H1 (cell line): ENCODE data around the gene LGALS1. TPM values are rescaled to one million over a fixed set of nuclear protein-coding genes. Genes with fewer than 3 reads are reported as not detected.

Source experiments
- CTCF ChIA-PET: fragments of 300-600 bp; sonication (Branson Sonifier 250); formaldehyde crosslinking; loops from one replicate; lab custom pipeline; 2021; ENCODE audit not compliant: partially characterized antibody; lab: Charles Lee
- POLR2A ChIA-PET: fragments of 300-600 bp; sonication (Branson Sonifier 250); formaldehyde crosslinking; loops from one replicate; lab custom pipeline; 2021; ENCODE audit warnings: inconsistent platforms; ENCODE audit not compliant: partially characterized antibody; lab: Charles Lee
- DNase-seq, 2 experiments: peaks; one replicate each; pipeline versions ENCODE4 v3.0.0 to v3.0.0-alpha.2; 2010 to 2022; ENCODE audit warnings: low spot score in 2 of 2, low read depth in 1 of 2, mixed read lengths in 1 of 2
- FAIRE-seq: peaks from 2 replicates; lab custom pipeline; 2011; peaks lifted over from hg19 to GRCh38; lab: Jason Lieb, UNC
- H2AFZ ChIP-seq: 2 replicates; pipeline ENCODE4 v1.8.1; 2012; ENCODE audit warnings: low read length, inconsistent platforms
- H2AK5ac ChIP-seq: 2 replicates; pipeline ENCODE4 v1.6.1; 2013; ENCODE audit warnings: low read depth, low read length
- H2BK120ac ChIP-seq: replicated peaks from 2 replicates; pipeline ENCODE3; 2013; ENCODE audit warnings: low read depth, low read length, inconsistent platforms
- H2BK12ac ChIP-seq: 2 replicates; pipeline ENCODE4 v1.6.1; 2013; ENCODE audit warnings: low read depth, low read length
- H2BK15ac ChIP-seq: 2 replicates; pipeline ENCODE4 v1.6.1; 2013; ENCODE audit warnings: low read length
- H2BK20ac ChIP-seq: 2 replicates; pipeline ENCODE4 v1.6.1; 2013; ENCODE audit warnings: low read length
- H2BK5ac ChIP-seq: 2 replicates; pipeline ENCODE4 v1.6.1; 2013; ENCODE audit warnings: low read depth, low read length
- H3K14ac ChIP-seq: 2 replicates; pipeline ENCODE4 v1.6.1; 2013; ENCODE audit warnings: inconsistent platforms; ENCODE audit not compliant: insufficient read length
- H3K18ac ChIP-seq: 2 replicates; pipeline ENCODE4 v1.6.1; 2013; ENCODE audit warnings: low read length; ENCODE audit errors: extremely low read depth
- H3K23ac ChIP-seq: 2 replicates; pipeline ENCODE4 v1.6.1; 2013; ENCODE audit warnings: inconsistent platforms; ENCODE audit not compliant: insufficient read length
- H3K23me2 ChIP-seq: 2 replicates; pipeline ENCODE4 v1.6.1; 2013; ENCODE audit warnings: low read depth, low read length
- H3K27ac ChIP-seq: 2 replicates; pipeline ENCODE4 v1.6.1; 2011; ENCODE audit warnings: low read depth, low read length, inconsistent platforms
- H3K27me3 ChIP-seq, 4 experiments: replicated peaks in 1 of 4; 1 replicate in 1 of 4; 2 replicates in 3 of 4; pipeline versions ENCODE4 v1.6.1 to v1.8.1; 2011 to 2013; ENCODE audit warnings: low read length in 3 of 4, mild to moderate bottlenecking in 3 of 4, inconsistent platforms in 2 of 4, mixed read lengths in 2 of 4, moderate library complexity in 1 of 4; ENCODE audit not compliant: control insufficient read depth in 3 of 4, insufficient read depth in 3 of 4; ENCODE audit errors: extremely low read depth in 1 of 4
- H3K36me3 ChIP-seq, 4 experiments: 2 replicates each; pipeline versions ENCODE4 v1.6.1 to v1.8.1; 2011 to 2013; ENCODE audit warnings: mild to moderate bottlenecking in 4 of 4, low read length in 3 of 4, moderate library complexity in 2 of 4, control low read depth in 1 of 4, inconsistent platforms in 1 of 4; ENCODE audit not compliant: insufficient read depth in 4 of 4, control insufficient read depth in 2 of 4
- H3K4ac ChIP-seq: replicated peaks from 2 replicates; pipeline ENCODE3; 2013; ENCODE audit warnings: low read length, low read depth, mixed read lengths, inconsistent platforms; ENCODE audit not compliant: insufficient read length
- H3K4me1 ChIP-seq, 4 experiments: replicated peaks in 1 of 4; 1 replicate in 1 of 4; 2 replicates in 3 of 4; pipeline versions ENCODE4 v1.6.1 to v1.8.1; 2011 to 2013; ENCODE audit warnings: low read length in 3 of 4, inconsistent platforms in 2 of 4, mixed read lengths in 1 of 4; ENCODE audit not compliant: insufficient read depth in 4 of 4, control insufficient read depth in 3 of 4
- H3K4me2 ChIP-seq, 2 experiments: 2 replicates each; pipeline versions ENCODE4 v1.6.1 to v1.8.1; 2011 to 2013; ENCODE audit warnings: low read depth in 2 of 2, low read length in 2 of 2, control low read depth in 1 of 2, inconsistent platforms in 1 of 2, mild to moderate bottlenecking in 1 of 2; ENCODE audit not compliant: insufficient read depth in 1 of 2
- H3K4me3 ChIP-seq, 4 experiments: fragments of 200-600, 300-600 bp in 1 of 4; sonication (generic), shearing (Covaris generic), sonication (Bioruptor Twin) in 1 of 4; 2 replicates each; pipeline versions ENCODE4 v1.5.1 to v1.8.1; 2011 to 2016; ENCODE audit warnings: low read length in 4 of 4, low read depth in 3 of 4, control low read depth in 2 of 4, inconsistent platforms in 2 of 4, mild to moderate bottlenecking in 2 of 4, mixed read lengths in 1 of 4, moderate library complexity in 1 of 4; ENCODE audit not compliant: insufficient read depth in 2 of 4; ENCODE audit errors: extremely low read depth in 1 of 4
- H3K56ac ChIP-seq: replicated peaks from 2 replicates; pipeline ENCODE3; 2013; ENCODE audit warnings: low read depth, mild to moderate bottlenecking, mixed read lengths, low read length, inconsistent platforms; ENCODE audit not compliant: insufficient read length
- H3K79me1 ChIP-seq: 2 replicates; pipeline ENCODE4 v1.6.1; 2013; ENCODE audit warnings: low read depth, low read length, control low read depth
- H3K79me2 ChIP-seq, 2 experiments: 2 replicates each; pipeline versions ENCODE4 v1.6.1 to v1.8.1; 2012 to 2013; ENCODE audit warnings: low read length in 2 of 2, mild to moderate bottlenecking in 2 of 2, inconsistent platforms in 1 of 2; ENCODE audit not compliant: insufficient read depth in 2 of 2, control insufficient read depth in 1 of 2
- H3K9ac ChIP-seq, 4 experiments: replicated peaks in 1 of 4; 1 replicate in 1 of 4; 2 replicates in 3 of 4; pipeline versions ENCODE4 v1.6.1 to v1.8.1; 2011 to 2013; ENCODE audit warnings: low read depth in 3 of 4, low read length in 3 of 4, control low read depth in 2 of 4, mild to moderate bottlenecking in 2 of 4, moderate library complexity in 2 of 4, inconsistent platforms in 1 of 4; ENCODE audit errors: extremely low read depth in 1 of 4
- H3K9me3 ChIP-seq, 2 experiments: 2 replicates each; pipeline versions ENCODE4 v1.6.1 to v1.8.1; 2012 to 2013; ENCODE audit warnings: mild to moderate bottlenecking in 2 of 2, moderate library complexity in 2 of 2, control low read depth in 1 of 2, inconsistent platforms in 1 of 2, low read depth in 1 of 2, low read length in 1 of 2, mixed read lengths in 1 of 2; ENCODE audit not compliant: insufficient read depth in 2 of 2
- H4K20me1 ChIP-seq, 2 experiments: replicated peaks in 1 of 2; 2 replicates each; pipeline versions ENCODE3 to v1.8.1; 2011 to 2013; ENCODE audit warnings: inconsistent platforms in 2 of 2, low read length in 2 of 2, mild to moderate bottlenecking in 1 of 2; ENCODE audit not compliant: insufficient read depth in 2 of 2, control insufficient read depth in 1 of 2
- H4K5ac ChIP-seq: 2 replicates; pipeline ENCODE4 v1.6.1; 2013; ENCODE audit warnings: low read length, low read depth, mixed read lengths, inconsistent platforms; ENCODE audit not compliant: insufficient read length
- H4K8ac ChIP-seq: 2 replicates; pipeline ENCODE4 v1.8.0; 2013; ENCODE audit warnings: mild to moderate bottlenecking, moderate library complexity, low read length, inconsistent platforms; ENCODE audit not compliant: insufficient read depth; ENCODE audit errors: extremely low read depth
- H4K91ac ChIP-seq: replicated peaks from 2 replicates; pipeline ENCODE3; 2013; ENCODE audit warnings: low read length, mixed read lengths, inconsistent platforms; ENCODE audit not compliant: insufficient read length
- BRCA1 ChIP-seq: IDR thresholded peaks from 2 replicates; pipeline ENCODE4 v1.6.1; 2012; ENCODE audit warnings: low read depth, low read length, improper control_type of control experiment
- EZH2 ChIP-seq: fragments of 200-600 bp; sonication (generic); IDR thresholded peaks from 2 replicates; pipeline ENCODE4 v1.7.1; 2012; ENCODE audit warnings: low read depth, mild to moderate bottlenecking, moderate library complexity, low read length, inconsistent platforms; ENCODE audit not compliant: severe bottlenecking
- HDAC2 ChIP-seq, 2 experiments: fragments of 300-600 bp in 1 of 2; sonication (generic) in 1 of 2; IDR thresholded peaks; 2 replicates each; pipeline ENCODE4 v1.6.1; 2011 to 2012; ENCODE audit warnings: low read depth in 2 of 2, low read length in 2 of 2, mild to moderate bottlenecking in 2 of 2, moderate library complexity in 2 of 2, borderline replicate concordance in 1 of 2, inconsistent platforms in 1 of 2
- HDAC6 ChIP-seq: IDR thresholded peaks from one replicate; pipeline ENCODE4 v1.7.1; 2012; ENCODE audit warnings: low read depth, mild to moderate bottlenecking, inconsistent platforms, low read length, moderate library complexity
- NANOG ChIP-seq: IDR thresholded peaks from 2 replicates; pipeline ENCODE4 v1.6.1; 2011; ENCODE audit warnings: low read length, low read depth, mild to moderate bottlenecking, inconsistent platforms; ENCODE audit not compliant: insufficient read depth, poor library complexity, severe bottlenecking
- NRF1 ChIP-seq: IDR thresholded peaks from 2 replicates; pipeline ENCODE4 v1.6.1; 2011; ENCODE audit warnings: mild to moderate bottlenecking, low read depth, low read length, improper control_type of control experiment
- RFX5 ChIP-seq: IDR thresholded peaks from 2 replicates; pipeline ENCODE4 v1.6.1; 2011; ENCODE audit warnings: low read depth, low read length, improper control_type of control experiment, borderline replicate concordance
- SIN3A ChIP-seq, 2 experiments: IDR thresholded peaks in 1 of 2; conservative IDR thresholded peaks in 1 of 2; 2 replicates each; pipeline ENCODE4 v1.6.1; 2011 to 2012; ENCODE audit warnings: low read length in 2 of 2, improper control_type of control experiment in 1 of 2, low read depth in 1 of 2, mild to moderate bottlenecking in 1 of 2
- ZNF274 ChIP-seq: IDR thresholded peaks from 2 replicates; pipeline ENCODE4 v1.7.0; 2012; ENCODE audit warnings: low read length, borderline replicate concordance; ENCODE audit errors: extremely low read depth
- WGBS, 2 experiments: shearing (Covaris generic) in 1 of 2; methylation state at CpG; one replicate each; pipeline versions ENCODE4 v1.1.6 to v1.1.7; 2013 to 2015; ENCODE audit warnings: low lambda C conversion rate in 2 of 2, mixed read lengths in 2 of 2, inconsistent platforms in 1 of 2, low coverage in 1 of 2, missing lambda C conversion rate in 1 of 2; ENCODE audit not compliant: insufficient replicate concordance in 2 of 2, insufficient coverage in 1 of 2, insufficient read length in 1 of 2; ENCODE audit errors: extremely low coverage in 1 of 2, missing lambda C conversion rate in 1 of 2; 5-methylcytosine and 5-hydroxymethylcytosine counted together
- polyA plus RNA-seq, 7 experiments: library from polyadenylated mRNA; depleted of rRNA in 3 of 7; stranded (reverse) in 5 of 7; unstranded in 2 of 7; fragments of >200 nt in 5 of 7; fragments of 200-250 nt in 2 of 7; gene quantifications; 1 replicate in 5 of 7; 2 replicates in 1 of 7; 4 replicates in 1 of 7; pipeline versions ENCODE4 v1.2.1 to v1.2.3, GENCODE V29; 2011 to 2013; ENCODE audit warnings: missing spikeins in 2 of 7, mixed read lengths in 2 of 7
- total RNA-seq: library from RNA; stranded (reverse); fragmentation: NEBNext Ultra II Directional; extraction: Animal tissue kit (Norgen Biotek cat#: 25700); gene quantifications from 2 replicates; pipeline ENCODE4 v1.2.1, GENCODE V29; 2021
- TF ChIP-seq, protein P1 (sequence below): IDR thresholded peaks from 2 replicates; pipeline ENCODE4 v1.6.1; 2012; ENCODE audit warnings: low read length, inconsistent platforms

LGALS1 gene
- total and polyA plus RNA-seq, 2 of the 8 experiments (the other 6 are each of a cell fraction or from before 2014, with no cell fraction given) = 12.0 to 92.4 TPM

GRCh38 chr22:37665487-37665886 is 9.9 kb upstream of the LGALS1 start:
- Histone ChIP-seq H2BK5ac (no peak overlapping the region), H3K18ac (no peak overlapping the region), H3K23ac (no peak overlapping the region), H2BK12ac (no peak overlapping the region), H2AFZ (no peak overlapping the region), H3K4me2 (no peak overlapping the region), H3K4me3 (no peak overlapping the region), H2BK15ac (no peak overlapping the region), H4K20me1 (peaks cover 16 to 36% of the 10 kb centered on the region in 2 experiments), H3K79me2 (peaks cover 12 to 43% of the 10 kb centered on the region in 2 experiments; a peak in 3 of 4 replicates), H2AK5ac (no peak overlapping the region), H3K27me3 (no peaks in the 10 kb centered on the region), H3K79me1 (peaks cover 22% of the 10 kb centered on the region), H4K91ac (no peak overlapping the region), H3K4ac (no peak overlapping the region), H4K5ac (no peak overlapping the region), H3K9ac (no peak overlapping the region), H3K4me1 (peaks cover 0 to 5% (median under 1%) of the 10 kb centered on the region in 4 experiments; a peak in 2 of 7 replicates), H2BK20ac (no peak overlapping the region), H3K23me2 (no peaks in the 10 kb centered on the region), H3K36me3 (peaks cover 2 to 16% (median 8%) of the 10 kb centered on the region in 4 experiments; a peak in 5 of 8 replicates), H4K8ac (no peak overlapping the region), H3K9me3 (no peaks in the 10 kb centered on the region), H3K14ac (no peak overlapping the region), H3K56ac (no peak overlapping the region), H2BK120ac (no peak overlapping the region), H3K27ac (no peak overlapping the region)
- no peak for FAIRE-seq
- no peak for DNase-seq
- POLR2A ChIA-PET = no interaction called here
- no peak for TF ChIP-seq ZNF274
- TF ChIP-seq HDAC6 = no peak
- TF ChIP-seq SIN3A (conservative IDR thresholded peaks at IDR 0.05 in 1 of 2, IDR thresholded peaks at IDR 0.05 in 1 of 2; ENCODE audit: low read depth in 1 of 2, low read length in 2 of 2) = no peak
- TF ChIP-seq HDAC2 (IDR thresholded peaks at IDR 0.05; ENCODE audit: borderline replicate concordance in 1 of 2, low read depth in 2 of 2, low read length in 2 of 2) = no peak
- TF ChIP-seq NRF1 = no peak
- TF ChIP-seq, protein P1, sequence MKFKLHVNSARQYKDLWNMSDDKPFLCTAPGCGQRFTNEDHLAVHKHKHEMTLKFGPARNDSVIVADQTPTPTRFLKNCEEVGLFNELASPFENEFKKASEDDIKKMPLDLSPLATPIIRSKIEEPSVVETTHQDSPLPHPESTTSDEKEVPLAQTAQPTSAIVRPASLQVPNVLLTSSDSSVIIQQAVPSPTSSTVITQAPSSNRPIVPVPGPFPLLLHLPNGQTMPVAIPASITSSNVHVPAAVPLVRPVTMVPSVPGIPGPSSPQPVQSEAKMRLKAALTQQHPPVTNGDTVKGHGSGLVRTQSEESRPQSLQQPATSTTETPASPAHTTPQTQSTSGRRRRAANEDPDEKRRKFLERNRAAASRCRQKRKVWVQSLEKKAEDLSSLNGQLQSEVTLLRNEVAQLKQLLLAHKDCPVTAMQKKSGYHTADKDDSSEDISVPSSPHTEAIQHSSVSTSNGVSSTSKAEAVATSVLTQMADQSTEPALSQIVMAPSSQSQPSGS = no peak
- no peak for TF ChIP-seq RFX5
- no peak for TF ChIP-seq EZH2
- no peak for TF ChIP-seq BRCA1
- no peak for TF ChIP-seq NANOG
- CTCF ChIA-PET = interaction anchor here (1.5 to 12.1 kb wide), 2 partner anchors 24 to 103 kb away, joined by 3 to 165 read pairs; partner anchors contain the start of gene SH3BP1
- WGBS, 2 experiments = 96% methylated on average over 23 of the region's 24 CpGs; no CpG with 5 or more reads in 1 of the 2 experiments
